ENCODE data around the gene AMPD2. TPM values are rescaled to one million over a fixed set of nuclear protein-coding genes. Genes with fewer than 3 reads are reported as not detected.

The AMPD2 gene
- total RNA-seq, 2 donors from 2014 or later = 28.0 to 60.3 TPM

- no peaks in the 10 kb centered on the region for H3K9me3 ChIP-seq
- intact Hi-C loops (cut with DNase I) = no loop called here
- DNase-seq = no peak
- H3K4me1 ChIP-seq = no peaks in the 10 kb centered on the region
- no peak for TF ChIP-seq CTCF (IDR thresholded peaks at IDR 0.05)
- H3K36me3 ChIP-seq = peaks cover 5% of the 10 kb centered on the region
- no peaks in the 10 kb centered on the region for H3K27me3 ChIP-seq
- H3K4me3 ChIP-seq = no peak overlapping the region
- no peak overlapping the region for H3K27ac ChIP-seq
- no peak overlapping the region for H3K9ac ChIP-seq (ENCODE audit: low read depth in 2 of 2, low read length in 2 of 2)
Observed at GRCh38 chr1:109582021-109582420, 37.6 kb upstream of the AMPD2 start.

GRCh38 chr1:109584766-109585165 is 34.9 kb upstream of the AMPD2 start:
- TF ChIP-seq CTCF (IDR thresholded peaks at IDR 0.05) = no peak
- Histone ChIP-seq H3K9me3 (no peaks in the 10 kb centered on the region), H3K4me3 (no peak overlapping the region), H3K9ac (ENCODE audit: low read depth in 2 of 2, low read length in 2 of 2) (no peak overlapping the region), H3K27ac (no peak overlapping the region), H3K4me1 (no peaks in the 10 kb centered on the region), H3K27me3 (no peaks in the 10 kb centered on the region), H3K36me3 (peaks cover 10% of the 10 kb centered on the region)
- intact Hi-C loops (cut with DNase I) = no loop called here
- DNase-seq = no peak

GRCh38 chr1:109586055-109586454 is 33.6 kb upstream of the AMPD2 start:
- no peak for DNase-seq
- Histone ChIP-seq H3K27me3 (no peaks in the 10 kb centered on the region), H3K36me3 (peaks cover 10% of the 10 kb centered on the region), H3K9me3 (no peaks in the 10 kb centered on the region), H3K27ac (no peak overlapping the region), H3K4me3 (no peak overlapping the region), H3K4me1 (no peaks in the 10 kb centered on the region), H3K9ac (ENCODE audit: low read depth in 2 of 2, low read length in 2 of 2) (no peak overlapping the region)
- no peak for TF ChIP-seq CTCF (IDR thresholded peaks at IDR 0.05)
- intact Hi-C loops (cut with DNase I) = no loop called here

- DNase-seq = no peak
- no peak for TF ChIP-seq CTCF (IDR thresholded peaks at IDR 0.05)
- Histone ChIP-seq H3K27ac (no peak overlapping the region), H3K27me3 (no peaks in the 10 kb centered on the region), H3K9me3 (no peaks in the 10 kb centered on the region), H3K4me1 (no peaks in the 10 kb centered on the region), H3K36me3 (peaks cover 10% of the 10 kb centered on the region), H3K9ac (ENCODE audit: low read depth in 2 of 2, low read length in 2 of 2) (no peak overlapping the region), H3K4me3 (no peak overlapping the region)
- intact Hi-C loops (cut with DNase I) = no loop called here
Observed at GRCh38 chr1:109589177-109589576, 30.5 kb upstream of the AMPD2 start.

GRCh38 chr1:109589679-109590078 is 30.0 kb upstream of the AMPD2 start:
- TF ChIP-seq CTCF (IDR thresholded peaks at IDR 0.05) = no peak
- Histone ChIP-seq H3K27ac (no peak overlapping the region), H3K9me3 (no peaks in the 10 kb centered on the region), H3K9ac (ENCODE audit: low read depth in 2 of 2, low read length in 2 of 2) (no peak overlapping the region), H3K27me3 (no peaks in the 10 kb centered on the region), H3K36me3 (peaks cover 10% of the 10 kb centered on the region), H3K4me1 (no peaks in the 10 kb centered on the region), H3K4me3 (no peak overlapping the region)
- DNase-seq = no peak
- intact Hi-C loops (cut with DNase I) = no loop called here

- no peak for DNase-seq
- Histone ChIP-seq H3K9ac (ENCODE audit: low read depth in 2 of 2, low read length in 2 of 2) (no peak overlapping the region), H3K9me3 (no peaks in the 10 kb centered on the region), H3K27me3 (no peaks in the 10 kb centered on the region), H3K27ac (no peak overlapping the region), H3K36me3 (peaks cover under 1% of the 10 kb centered on the region), H3K4me3 (no peak overlapping the region), H3K4me1 (no peaks in the 10 kb centered on the region)
- TF ChIP-seq CTCF (IDR thresholded peaks at IDR 0.05) = no peak
- intact Hi-C loops (cut with DNase I) = no loop called here
Observed at GRCh38 chr1:109592916-109593315, 26.7 kb upstream of the AMPD2 start.

Measured in colonic mucosa (tissue), 4 donors.